CD4-positive, alpha-beta T cell (primary cell): Measurements from ENCODE around the gene TMED10. TPM values are rescaled to one million over a fixed set of nuclear protein-coding genes. Genes with fewer than 3 reads are reported as not detected.

Source experiments
- ATAC-seq: fragments of 200-7000 bp; cut with Tn5 transposase; one replicate; pipeline ENCODE4 v1.10.0; 2022; ENCODE audit warnings: mild to moderate bottlenecking; ENCODE audit not compliant: poor library complexity
- CTCF ChIA-PET: fragments of 350-600 bp; sonication (Branson Sonifier 250); formaldehyde crosslinking; loops from one replicate; lab custom pipeline; 2021; ENCODE audit warnings: antibody characterized with exemption, inconsistent platforms; lab: Charles Lee
- POLR2A ChIA-PET: fragments of 350-600 bp; sonication (Branson Sonifier 250); formaldehyde crosslinking; loops from one replicate; lab custom pipeline; 2021; ENCODE audit warnings: antibody characterized with exemption, inconsistent platforms; lab: Charles Lee
- DNase-seq, 14 experiments: peaks; one replicate each; pipeline ENCODE4 v3.0.0-alpha.2; 2013 to 2020; ENCODE audit warnings: mixed read lengths in 2 of 14
- H3K27ac ChIP-seq, 2 donors: one replicate each; pipeline versions ENCODE4 v1.5.1 to v1.7.0; 2013; ENCODE audit warnings: low read length in 2 of 2, low read depth in 1 of 2, mild to moderate bottlenecking in 1 of 2
- H3K27me3 ChIP-seq, 2 experiments: 1 replicate in 1 of 2; 2 replicates in 1 of 2; pipeline versions ENCODE4 v1.6.1 to v1.7.0; 2013; ENCODE audit warnings: low read length in 2 of 2, control low read depth in 1 of 2, mild to moderate bottlenecking in 1 of 2, moderate library complexity in 1 of 2; ENCODE audit not compliant: insufficient read depth in 2 of 2, control insufficient read depth in 1 of 2
- H3K36me3 ChIP-seq: one replicate; pipeline ENCODE4 v1.6.1; 2013; ENCODE audit warnings: low read length, control low read depth; ENCODE audit not compliant: insufficient read depth
- H3K4me1 ChIP-seq: one replicate; pipeline ENCODE4 v1.6.1; 2013; ENCODE audit warnings: low read length, control low read depth; ENCODE audit not compliant: insufficient read depth
- H3K4me3 ChIP-seq: one replicate; pipeline ENCODE4 v1.5.1; 2013; ENCODE audit warnings: mild to moderate bottlenecking, low read length, moderate library complexity
- H3K9me3 ChIP-seq, 2 experiments: 1 replicate in 1 of 2; 2 replicates in 1 of 2; pipeline versions ENCODE4 v1.6.1 to v1.7.0; 2013; ENCODE audit warnings: low read length in 2 of 2, mild to moderate bottlenecking in 2 of 2, control low read depth in 1 of 2, moderate library complexity in 1 of 2; ENCODE audit not compliant: control insufficient read depth in 1 of 2, insufficient read depth in 1 of 2
- H3K27ac Mint-ChIP-seq: one replicate; pipeline ENCODE4 v1.8.0; 2020; ENCODE audit warnings: mixed read lengths
- H3K27me3 Mint-ChIP-seq: one replicate; pipeline ENCODE4 v1.8.0; 2021; ENCODE audit warnings: mixed read lengths
- H3K36me3 Mint-ChIP-seq: one replicate; pipeline ENCODE4 v1.8.0; 2021; ENCODE audit warnings: low read depth, mixed read lengths
- H3K4me1 Mint-ChIP-seq: one replicate; pipeline ENCODE4 v1.8.0; 2021; ENCODE audit warnings: low read depth, mixed read lengths
- H3K4me3 Mint-ChIP-seq: one replicate; pipeline ENCODE4 v1.8.0; 2020; ENCODE audit warnings: mild to moderate bottlenecking, mixed read lengths
- H3K9me3 Mint-ChIP-seq: one replicate; pipeline ENCODE4 v1.8.0; 2020; ENCODE audit warnings: mixed read lengths
- intact Hi-C, 2 experiments: fragments of 100-400 bp; cut with DNase I in 1 of 2; cut with micrococcal nuclease in 1 of 2; formaldehyde crosslinking; loops; one replicate each; pipeline versions ENCODE4 v1.15.1 to v1.9.0; 2023 to 2025; cut with DNase I, micrococcal nuclease
- total RNA-seq, 174 experiments: library from RNA in 2 of 174; stranded (reverse) in 2 of 174; gene quantifications; one replicate each; pipeline ENCODE4 v1.2.3 and lab custom pipeline; 2021 to 2026
- TF ChIP-seq, protein P1 (sequence below): fragments of 200-600 bp; IDR thresholded peaks from one replicate; pipeline ENCODE4 v1.8.0; 2022; ENCODE audit warnings: antibody characterized with exemption, mild to moderate bottlenecking

Gene TMED10
- total RNA-seq, 2 experiments from 2014 or later: 153 to 156 TPM

- Histone ChIP-seq H3K36me3 (peaks cover 61% of the 10 kb centered on the region), H3K9me3 (no peaks in the 10 kb centered on the region), H3K27me3 (no peaks in the 10 kb centered on the region), H3K4me3 (no peak overlapping the region), H3K4me1 (no peaks in the 10 kb centered on the region), H3K27ac (no peak overlapping the region)
- DNase-seq (no peak), ATAC-seq (no peak)
- ChIA-PET CTCF (no interaction called here), POLR2A (no interaction called here)
- Mint-ChIP-seq H3K27ac (no peak overlapping the region), H3K36me3 (peaks cover 72% of the 10 kb centered on the region), H3K27me3 (no peaks in the 10 kb centered on the region), H3K4me1 (peaks cover 5% of the 10 kb centered on the region), H3K9me3 (no peaks in the 10 kb centered on the region), H3K4me3 (no peak overlapping the region)
- intact Hi-C loops: no loop called here
- TF ChIP-seq, protein P1, sequence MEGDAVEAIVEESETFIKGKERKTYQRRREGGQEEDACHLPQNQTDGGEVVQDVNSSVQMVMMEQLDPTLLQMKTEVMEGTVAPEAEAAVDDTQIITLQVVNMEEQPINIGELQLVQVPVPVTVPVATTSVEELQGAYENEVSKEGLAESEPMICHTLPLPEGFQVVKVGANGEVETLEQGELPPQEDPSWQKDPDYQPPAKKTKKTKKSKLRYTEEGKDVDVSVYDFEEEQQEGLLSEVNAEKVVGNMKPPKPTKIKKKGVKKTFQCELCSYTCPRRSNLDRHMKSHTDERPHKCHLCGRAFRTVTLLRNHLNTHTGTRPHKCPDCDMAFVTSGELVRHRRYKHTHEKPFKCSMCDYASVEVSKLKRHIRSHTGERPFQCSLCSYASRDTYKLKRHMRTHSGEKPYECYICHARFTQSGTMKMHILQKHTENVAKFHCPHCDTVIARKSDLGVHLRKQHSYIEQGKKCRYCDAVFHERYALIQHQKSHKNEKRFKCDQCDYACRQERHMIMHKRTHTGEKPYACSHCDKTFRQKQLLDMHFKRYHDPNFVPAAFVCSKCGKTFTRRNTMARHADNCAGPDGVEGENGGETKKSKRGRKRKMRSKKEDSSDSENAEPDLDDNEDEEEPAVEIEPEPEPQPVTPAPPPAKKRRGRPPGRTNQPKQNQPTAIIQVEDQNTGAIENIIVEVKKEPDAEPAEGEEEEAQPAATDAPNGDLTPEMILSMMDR: no peak
Observed at GRCh38 chr14:75083271-75083670, 93.1 kb downstream of the TMED10 start.

GRCh38 chr14:75081660-75082229 is 94.7 kb downstream of the TMED10 start:
- no peak overlapping the region for H3K4me3 ChIP-seq
- Mint-ChIP-seq H3K9me3 (no peaks in the 10 kb centered on the region), H3K27ac (no peak overlapping the region), H3K27me3 (no peaks in the 10 kb centered on the region), H3K4me3 (no peak overlapping the region), H3K36me3 (peaks cover 60% of the 10 kb centered on the region), H3K4me1 (peaks cover 21% of the 10 kb centered on the region)
- no peaks in the 10 kb centered on the region for H3K9me3 ChIP-seq
- ChIA-PET POLR2A (no interaction called here), CTCF (no interaction called here)
- H3K27ac ChIP-seq: no peak overlapping the region
- H3K36me3 ChIP-seq: peaks cover 46% of the 10 kb centered on the region
- TF ChIP-seq, protein P1: no peak
- ATAC-seq: no peak
- no peaks in the 10 kb centered on the region for H3K27me3 ChIP-seq
- DNase-seq: no peak
- no peaks in the 10 kb centered on the region for H3K4me1 ChIP-seq
- intact Hi-C loops: no loop called here

Other genes starting within 250 kb of the TMED10 start
- gene PGF, start 221.0 kb downstream of the TMED10 start, total RNA-seq: under 1 TPM in 1 of 2 experiments, not detected in 1; 0.11 TPM
- gene EIF2B2, start 173.7 kb downstream of the TMED10 start, total RNA-seq: 10 to 100 TPM; 21.0 to 24.2 TPM
- 10 to 100 TPM; 13.2 to 14.4 TPM for gene MLH3, start 125.1 kb downstream of the TMED10 start, total RNA-seq
- gene ACYP1, start 112.6 kb downstream of the TMED10 start, total RNA-seq: 1 to 10 TPM; 7.9 to 9.4 TPM
- under 1 TPM; 0.22 to 0.30 TPM for gene ZC2HC1C, start 107.0 kb downstream of the TMED10 start, total RNA-seq
- 10 to 100 TPM; 53.5 to 54.1 TPM for gene NEK9, start 49.6 kb downstream of the TMED10 start, total RNA-seq
- 1,000 to 10,000 TPM; 1,565 to 1,685 TPM for gene FOS, start 102.2 kb upstream of the TMED10 start, total RNA-seq